Natural killer cell (primary cell): ENCODE results near the gene ROR1. TPM values are rescaled to one million over a fixed set of nuclear protein-coding genes. Genes with fewer than 3 reads are reported as not detected.

Source experiments
- ATAC-seq, 3 donors: fragments of 150-1000 bp in 2 of 3; fragments of 200-7000 bp in 1 of 3; cut with Tn5 transposase; 1 replicate in 1 of 3; 2 replicates in 2 of 3; pipeline ENCODE4 v1.10.0; 2021; ENCODE audit warnings: mild to moderate bottlenecking in 2 of 3, moderate library complexity in 2 of 3
- DNase-seq, 2 donors: peaks; one replicate each; pipeline versions ENCODE4 v3.0.0 to v3.0.0-alpha.2; 2013 to 2021; ENCODE audit warnings: mixed read lengths in 1 of 2
- H3K27ac ChIP-seq: one replicate; pipeline ENCODE4 v1.5.1; 2013; ENCODE audit warnings: mild to moderate bottlenecking, low read length
- H3K27me3 ChIP-seq: one replicate; pipeline ENCODE4 v1.6.1; 2013; ENCODE audit warnings: low read length; ENCODE audit not compliant: control insufficient read depth, insufficient read depth
- H3K36me3 ChIP-seq: one replicate; pipeline ENCODE4 v1.6.1; 2013; ENCODE audit warnings: low read length; ENCODE audit not compliant: control insufficient read depth, insufficient read depth
- H3K4me1 ChIP-seq: one replicate; pipeline ENCODE4 v1.6.1; 2013; ENCODE audit warnings: low read length; ENCODE audit not compliant: control insufficient read depth, insufficient read depth
- H3K4me3 ChIP-seq: one replicate; pipeline ENCODE4 v1.5.1; 2013; ENCODE audit warnings: low read length
- H3K9me3 ChIP-seq: one replicate; pipeline ENCODE4 v1.6.1; 2013; ENCODE audit warnings: low read length; ENCODE audit not compliant: control insufficient read depth, insufficient read depth
- H3K27ac Mint-ChIP-seq, 2 donors: one replicate each; pipeline ENCODE4 v1.8.0; 2022; ENCODE audit warnings: mild to moderate bottlenecking in 2 of 2, mixed read lengths in 2 of 2, moderate library complexity in 1 of 2
- H3K27me3 Mint-ChIP-seq, 2 donors: one replicate each; pipeline ENCODE4 v1.8.0; 2022; ENCODE audit warnings: low read depth in 2 of 2, mixed read lengths in 2 of 2
- H3K36me3 Mint-ChIP-seq: one replicate; pipeline ENCODE4 v1.8.0; 2022; ENCODE audit warnings: mixed read lengths
- H3K4me1 Mint-ChIP-seq, 2 donors: one replicate each; pipeline ENCODE4 v1.8.0; 2022; ENCODE audit warnings: mixed read lengths in 2 of 2
- H3K4me3 Mint-ChIP-seq: one replicate; pipeline ENCODE4 v1.8.0; 2022; ENCODE audit warnings: mild to moderate bottlenecking, moderate library complexity, mixed read lengths
- H3K9me3 Mint-ChIP-seq, 2 donors: one replicate each; pipeline ENCODE4 v1.8.0; 2022; ENCODE audit warnings: mixed read lengths in 2 of 2
- CTCF ChIP-seq: fragments of 200-600 bp; IDR thresholded peaks from one replicate; pipeline ENCODE4 v1.8.0; 2022; ENCODE audit warnings: antibody characterized with exemption
- WGBS: methylation state at CpG from one replicate; pipeline ENCODE4 v1.1.7; 2013; ENCODE audit warnings: missing lambda C conversion rate; ENCODE audit not compliant: insufficient coverage; 5-methylcytosine and 5-hydroxymethylcytosine counted together
- intact Hi-C: fragments of 100-400 bp; cut with micrococcal nuclease; formaldehyde crosslinking; loops from one replicate; pipeline ENCODE4 v1.14.2; 2022
- total RNA-seq, 4 donors: library from RNA; stranded (reverse); fragments of 120-200 nt in 1 of 4; gene quantifications; one replicate each; pipeline versions ENCODE4 v1.2.3 to v1.2.4, GENCODE V29; 2013 to 2022

Gene ROR1
- total RNA-seq, 3 donors from 2014 or later (not counting 1 experiment from before 2014, with no cell fraction given) = 0.05 to 0.35 (median 0.27) TPM

GRCh38 chr1:64182207-64182606, 408.4 kb downstream of the ROR1 start:
- Histone ChIP-seq H3K27ac (no peak overlapping the region), H3K36me3 (no peaks in the 10 kb centered on the region), H3K9me3 (no peaks in the 10 kb centered on the region), H3K4me1 (no peaks in the 10 kb centered on the region), H3K27me3 (no peaks in the 10 kb centered on the region), H3K4me3 (no peak overlapping the region)
- Mint-ChIP-seq H3K36me3 (no peaks in the 10 kb centered on the region), H3K27ac (no peak overlapping the region), H3K4me1 (no peaks in the 10 kb centered on the region), H3K4me3 (no peak overlapping the region), H3K27me3 (peaks cover 7 to 9% of the 10 kb centered on the region in 2 donors), H3K9me3 (no peaks in the 10 kb centered on the region)
- ATAC-seq (no peak), DNase-seq (no peak)
- 89% methylated on average over 2 of the region's 2 CpGs for WGBS
- TF ChIP-seq CTCF = no peak
- intact Hi-C loops = no loop called here

- H3K27ac ChIP-seq = no peak overlapping the region
- no peaks in the 10 kb centered on the region for H3K36me3 Mint-ChIP-seq
- TF ChIP-seq CTCF = no peak
- ATAC-seq (no peak), DNase-seq (no peak)
- no peaks in the 10 kb centered on the region for H3K36me3 ChIP-seq
- H3K9me3 Mint-ChIP-seq = no peaks in the 10 kb centered on the region
- H3K4me3 ChIP-seq = no peak overlapping the region
- H3K27me3 ChIP-seq = no peaks in the 10 kb centered on the region
- H3K4me1 ChIP-seq = no peaks in the 10 kb centered on the region
- intact Hi-C loops = no loop called here
- H3K4me1 Mint-ChIP-seq = no peaks in the 10 kb centered on the region
- no peaks in the 10 kb centered on the region for H3K9me3 ChIP-seq
- H3K27me3 Mint-ChIP-seq = peaks cover 7 to 9% of the 10 kb centered on the region in 2 donors
- H3K27ac Mint-ChIP-seq = no peak overlapping the region
- no peak overlapping the region for H3K4me3 Mint-ChIP-seq
- WGBS = 65% methylated on average over 5 of the region's 5 CpGs
Measured at GRCh38 chr1:64183395-64184002, 409.7 kb downstream of the ROR1 start.

GRCh38 chr1:64184003-64184440, 410.2 kb downstream of the ROR1 start:
- Mint-ChIP-seq H3K27me3 (peaks cover 7 to 9% of the 10 kb centered on the region in 2 donors), H3K27ac (no peak overlapping the region), H3K4me3 (no peak overlapping the region), H3K9me3 (no peaks in the 10 kb centered on the region), H3K36me3 (no peaks in the 10 kb centered on the region), H3K4me1 (no peaks in the 10 kb centered on the region)
- no peaks in the 10 kb centered on the region for H3K27me3 ChIP-seq
- 84% methylated on average over 5 of the region's 5 CpGs for WGBS
- TF ChIP-seq CTCF = no peak
- ATAC-seq (no peak), DNase-seq (no peak)
- intact Hi-C loops = no loop called here
- H3K36me3 ChIP-seq = no peaks in the 10 kb centered on the region
- H3K4me1 ChIP-seq = no peaks in the 10 kb centered on the region
- no peak overlapping the region for H3K27ac ChIP-seq
- no peaks in the 10 kb centered on the region for H3K9me3 ChIP-seq
- H3K4me3 ChIP-seq = no peak overlapping the region
